GM12892 (cell line): ENCODE data around the gene TEKT1.

Experiments used
- DNase-seq: peaks from one replicate; pipeline ENCODE4 v3.0.0; 2011; ENCODE audit not compliant: insufficient read length
- FAIRE-seq: peaks from 2 replicates; lab custom pipeline; 2011; peaks lifted over from hg19 to GRCh38; lab: Jason Lieb, UNC
- POLR2A ChIP-seq: IDR thresholded peaks from 2 replicates; pipeline ENCODE4 v1.6.1; 2011; ENCODE audit warnings: low read depth, low read length, control low read depth
- POLR2AphosphoS5 ChIP-seq: IDR thresholded peaks from 2 replicates; pipeline ENCODE4 v1.6.1; 2011; ENCODE audit warnings: low read depth, low read length, control low read depth
- TAF1 ChIP-seq: IDR thresholded peaks from 2 replicates; pipeline ENCODE4 v1.6.1; 2011; ENCODE audit warnings: low read depth, mild to moderate bottlenecking, control low read depth, low read length, borderline replicate concordance

Gene TEKT1

DNA sequence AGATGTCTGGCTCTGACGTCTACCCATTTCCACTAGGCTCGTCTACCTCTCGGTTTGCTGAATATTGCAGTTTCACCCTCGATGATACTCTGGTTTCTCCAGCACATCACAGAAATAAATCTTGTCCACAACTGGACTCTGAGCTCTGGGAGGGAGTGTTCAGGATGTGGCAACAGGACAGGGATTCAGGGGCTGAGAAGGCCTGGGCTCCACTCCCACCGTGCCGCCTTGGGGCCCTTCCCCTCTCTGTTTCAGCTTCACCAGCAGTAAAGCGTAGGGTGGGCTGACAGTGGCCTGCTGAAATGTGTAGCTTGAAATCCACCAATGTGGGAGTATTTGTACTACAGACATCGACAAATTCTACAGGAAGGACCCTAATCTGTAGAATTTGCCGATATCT lies 20.0 kb downstream of the TEKT1 start:
- DNase-seq: no peak
- TF ChIP-seq TAF1 (no peak), POLR2A (no peak), POLR2AphosphoS5 (no peak)
- FAIRE-seq: no peak

- DNase-seq (no peak), FAIRE-seq (no peak)
- TF ChIP-seq TAF1 (no peak), POLR2AphosphoS5 (no peak), POLR2A (no peak)
These were observed 31.0 kb downstream of the TEKT1 start for GRCh38 chr17:6800422-6801027.

GRCh38 chr17:6799738-6800137 lies 31.8 kb downstream of the TEKT1 start:
- DNase-seq (no peak), FAIRE-seq (no peak)
- TF ChIP-seq POLR2AphosphoS5 (no peak), TAF1 (no peak), POLR2A (no peak)

GRCh38 chr17:6797718-6798351 lies 33.7 kb downstream of the TEKT1 start:
- DNase-seq (no peak), FAIRE-seq (no peak)
- TF ChIP-seq TAF1 (no peak), POLR2A (no peak), POLR2AphosphoS5 (no peak)

- FAIRE-seq (no peak), DNase-seq (no peak)
- TF ChIP-seq POLR2A (no peak), POLR2AphosphoS5 (no peak), TAF1 (no peak)
These were observed 34.5 kb downstream of the TEKT1 start for GRCh38 chr17:6796887-6797490.

DNA sequence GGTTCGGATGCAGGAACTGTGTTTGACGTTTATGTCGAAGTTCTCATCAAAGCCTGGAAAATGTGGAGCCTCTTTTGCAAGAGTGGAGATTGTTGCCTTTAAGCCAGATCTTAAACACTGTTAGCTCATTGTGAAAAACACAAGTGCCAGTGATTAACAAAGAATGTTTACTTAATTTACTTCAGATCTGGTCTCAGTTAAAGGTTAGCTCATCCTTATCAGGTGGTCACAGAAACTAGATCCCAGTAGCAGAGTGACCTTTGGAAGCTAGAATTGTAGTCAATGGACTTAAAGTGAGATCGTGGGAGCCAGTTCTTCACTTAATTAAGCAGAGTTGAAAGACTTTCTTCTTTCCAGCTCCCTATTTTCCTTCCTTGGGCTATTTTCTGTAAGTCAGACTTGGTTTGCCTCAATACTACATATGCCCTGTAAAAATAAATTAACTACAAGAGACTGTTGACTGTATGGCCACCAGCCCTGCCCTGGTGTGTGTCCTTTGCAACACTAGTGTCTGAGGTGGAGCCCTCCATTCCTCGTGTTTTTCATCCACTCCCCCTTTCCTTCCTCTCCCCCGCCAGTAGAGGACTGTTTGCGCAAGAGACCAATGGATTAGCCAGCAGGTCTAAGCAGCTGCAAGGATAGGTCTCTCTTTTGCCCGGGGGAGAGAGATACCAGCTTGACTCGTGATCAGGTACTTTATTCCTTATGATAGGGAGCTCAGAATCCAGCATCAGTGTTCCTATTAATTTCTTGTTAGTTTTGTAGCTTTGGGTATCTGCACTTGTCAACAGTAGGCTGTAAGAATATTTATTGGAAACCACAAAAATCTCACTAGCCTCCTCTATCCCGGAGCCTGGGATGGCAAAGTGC lies 35.3 kb downstream of the TEKT1 start:
- FAIRE-seq (no peak), DNase-seq (no peak)
- TF ChIP-seq TAF1 (no peak), POLR2AphosphoS5 (no peak), POLR2A (no peak)

GRCh38 chr17:6793748-6794493 lies 37.6 kb downstream of the TEKT1 start:
- TF ChIP-seq POLR2AphosphoS5 (no peak), POLR2A (no peak), TAF1 (no peak)
- DNase-seq (no peak), FAIRE-seq (no peak)

GRCh38 chr17:6789146-6789545 lies 42.4 kb downstream of the TEKT1 start:
- no peak for FAIRE-seq
- DNase-seq: no peak
- TF ChIP-seq POLR2AphosphoS5: no peak
- TF ChIP-seq POLR2A: no peak
- TF ChIP-seq TAF1: no peak

GRCh38 chr17:6787081-6787693 lies 44.3 kb downstream of the TEKT1 start:
- FAIRE-seq (no peak), DNase-seq (no peak)
- TF ChIP-seq TAF1 (no peak), POLR2A (no peak), POLR2AphosphoS5 (no peak)

- TF ChIP-seq POLR2A (no peak), POLR2AphosphoS5 (no peak), TAF1 (no peak)
- no peak for DNase-seq
- no peak for FAIRE-seq
These were observed 44.9 kb downstream of the TEKT1 start for GRCh38 chr17:6786618-6787017.
